ENCODE measurements around the gene SYT3.
A peak's percentile ranks its signal among the peaks of the same experiment; 100 is the strongest.

Gene SYT3

DNA sequence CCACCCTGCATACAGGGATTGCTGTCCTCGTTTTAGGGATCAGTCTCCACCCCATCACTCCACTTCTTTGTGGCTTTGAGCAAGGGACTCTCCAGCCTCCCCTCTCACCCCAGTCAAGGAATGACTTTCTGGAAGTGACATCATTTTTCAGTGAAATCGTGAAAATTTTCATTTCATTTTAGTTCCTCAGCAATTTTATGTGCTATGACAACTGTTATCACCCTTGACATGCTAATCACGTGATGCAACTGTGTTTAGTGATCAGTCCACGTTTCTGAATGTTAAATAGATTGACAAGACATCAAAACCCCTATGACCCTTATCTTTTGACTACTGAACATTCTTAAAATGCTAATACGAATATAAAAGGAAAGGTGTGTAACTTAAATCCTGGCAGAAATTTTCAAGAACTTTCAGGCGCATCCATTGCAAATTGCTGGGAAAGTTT lies 17.6 kb upstream of the SYT3 start:
- peaks cover 5% of the 10 kb centered on the region for H3K4me1 ChIP-seq (ENCODE audit: insufficient read depth, insufficient read length)

GRCh38 chr19:50654882-50655281 lies 15.2 kb upstream of the SYT3 start:
- peaks cover 4% of the 10 kb centered on the region for H3K4me1 ChIP-seq (ENCODE audit: insufficient read depth, insufficient read length)
- no peak for DNase-seq (ENCODE audit: low read depth, low spot score)

More for the DNA sequence above, 17.6 kb upstream of the SYT3 start:
- TF ChIP-seq YY1 (IDR thresholded peaks at IDR 0.05; ENCODE audit: insufficient read depth, insufficient read length) (no peak), SUZ12 (IDR thresholded peaks at IDR 0.05; ENCODE audit: extremely low read depth, insufficient read depth, insufficient read length) (no peak), ZNF274 (IDR thresholded peaks at IDR 0.05; ENCODE audit: low read depth, low read length) (no peak)
- DNase-seq (ENCODE audit: low read depth, low spot score), result no peak
- H3K4me3 ChIP-seq (ENCODE audit: insufficient read length, low read depth), result peak overlapping the region; percentile 65
- peaks cover 6% of the 10 kb centered on the region; the same call in 1 of the 2 replicates for H3K9me3 ChIP-seq (ENCODE audit: insufficient read depth, low read length)
- H3K36me3 ChIP-seq (ENCODE audit: insufficient read depth, insufficient read length, low read length), result no peaks in the 10 kb centered on the region
- no peak overlapping the region for H3K9ac ChIP-seq (ENCODE audit: insufficient read length, low read depth)
- no peaks in the 10 kb centered on the region for H3K27me3 ChIP-seq (ENCODE audit: insufficient read depth, insufficient read length)

GRCh38 chr19:50652722-50653121 lies 13.0 kb upstream of the SYT3 start:
- no peak overlapping the region for H3K9ac ChIP-seq (ENCODE audit: insufficient read length, low read depth)
- no peak for TF ChIP-seq ZNF274 (IDR thresholded peaks at IDR 0.05; ENCODE audit: low read depth, low read length)
- TF ChIP-seq SUZ12 (IDR thresholded peaks at IDR 0.05; ENCODE audit: extremely low read depth, insufficient read depth, insufficient read length), result no peak
- TF ChIP-seq YY1 (IDR thresholded peaks at IDR 0.05; ENCODE audit: insufficient read depth, insufficient read length), result no peak
- peaks cover 6% of the 10 kb centered on the region; the same call in 1 of the 2 replicates for H3K9me3 ChIP-seq (ENCODE audit: insufficient read depth, low read length)
- no peaks in the 10 kb centered on the region for H3K36me3 ChIP-seq (ENCODE audit: insufficient read depth, insufficient read length, low read length)
- H3K4me3 ChIP-seq (ENCODE audit: insufficient read length, low read depth), result no peak overlapping the region
- H3K27me3 ChIP-seq (ENCODE audit: insufficient read depth, insufficient read length), result no peaks in the 10 kb centered on the region
- DNase-seq (ENCODE audit: low read depth, low spot score), result no peak
- H3K4me1 ChIP-seq (ENCODE audit: insufficient read depth, insufficient read length), result peaks cover 11% of the 10 kb centered on the region

More at GRCh38 chr19:50654882-50655281, 15.2 kb upstream of the SYT3 start:
- H3K36me3 ChIP-seq (ENCODE audit: insufficient read depth, insufficient read length, low read length), result no peaks in the 10 kb centered on the region
- TF ChIP-seq ZNF274 (IDR thresholded peaks at IDR 0.05; ENCODE audit: low read depth, low read length), result no peak
- TF ChIP-seq SUZ12 (IDR thresholded peaks at IDR 0.05; ENCODE audit: extremely low read depth, insufficient read depth, insufficient read length), result no peak
- no peak for TF ChIP-seq YY1 (IDR thresholded peaks at IDR 0.05; ENCODE audit: insufficient read depth, insufficient read length)
- H3K9ac ChIP-seq (ENCODE audit: insufficient read length, low read depth), result no peak overlapping the region
- no peak overlapping the region for H3K4me3 ChIP-seq (ENCODE audit: insufficient read length, low read depth)
- peaks cover 6% of the 10 kb centered on the region; the same call in 1 of the 2 replicates for H3K9me3 ChIP-seq (ENCODE audit: insufficient read depth, low read length)
- H3K27me3 ChIP-seq (ENCODE audit: insufficient read depth, insufficient read length), result no peaks in the 10 kb centered on the region

DNA sequence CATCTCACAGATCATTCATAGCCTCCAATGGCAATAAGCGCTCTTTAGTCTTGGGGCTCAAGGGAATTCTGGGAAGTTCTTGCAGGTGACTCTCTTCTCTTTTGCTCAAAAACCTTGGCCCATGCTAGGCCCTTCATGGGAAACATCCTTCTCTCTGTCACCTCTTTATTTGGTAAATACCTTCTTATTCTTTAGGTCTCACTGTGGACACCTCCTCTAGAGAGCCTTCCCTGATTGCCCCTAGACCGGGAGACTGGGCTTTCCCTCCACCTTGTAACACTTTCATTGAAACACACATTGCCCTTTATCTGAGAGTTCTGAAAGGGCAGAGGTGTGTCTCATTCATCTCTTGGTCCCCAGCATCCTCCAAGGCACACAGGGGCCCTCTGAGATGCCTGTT lies 11.5 kb upstream of the SYT3 start:
- peaks cover 13% of the 10 kb centered on the region for H3K4me1 ChIP-seq (ENCODE audit: insufficient read depth, insufficient read length)
- DNase-seq (ENCODE audit: low read depth, low spot score), result no peak
- H3K9me3 ChIP-seq (ENCODE audit: insufficient read depth, low read length), result peaks cover 6% of the 10 kb centered on the region; the same call in 1 of the 2 replicates
- H3K27me3 ChIP-seq (ENCODE audit: insufficient read depth, insufficient read length), result no peaks in the 10 kb centered on the region
- TF ChIP-seq SUZ12 (IDR thresholded peaks at IDR 0.05; ENCODE audit: extremely low read depth, insufficient read depth, insufficient read length) (no peak), YY1 (IDR thresholded peaks at IDR 0.05; ENCODE audit: insufficient read depth, insufficient read length) (no peak), ZNF274 (IDR thresholded peaks at IDR 0.05; ENCODE audit: low read depth, low read length) (no peak)
- H3K36me3 ChIP-seq (ENCODE audit: insufficient read depth, insufficient read length, low read length), result no peaks in the 10 kb centered on the region
- H3K4me3 ChIP-seq (ENCODE audit: insufficient read length, low read depth), result no peak overlapping the region
- H3K9ac ChIP-seq (ENCODE audit: insufficient read length, low read depth), result no peak overlapping the region

GRCh38 chr19:50649433-50650391 lies 10.0 kb upstream of the SYT3 start, which contains the start of gene C19orf81:
TSS of gene C19orf81 (plus strand) at chr19:50649445. CDS start at chr19:50649445, 0 bp downstream.
- H3K9me3 ChIP-seq (ENCODE audit: insufficient read depth, low read length), result peaks cover under 1% of the 10 kb centered on the region; the same call in 1 of the 2 replicates
- peak within 1 kb of the TSS; percentile 16 for H3K4me3 ChIP-seq (ENCODE audit: insufficient read length, low read depth)
- no peak within 1 kb of the TSS for H3K9ac ChIP-seq (ENCODE audit: insufficient read length, low read depth)
- no peaks in the 10 kb centered on the region for H3K27me3 ChIP-seq (ENCODE audit: insufficient read depth, insufficient read length)
- DNase-seq (ENCODE audit: low read depth, low spot score), result peak; percentile 49
- H3K4me1 ChIP-seq (ENCODE audit: insufficient read depth, insufficient read length), result peaks cover 13% of the 10 kb centered on the region
- TF ChIP-seq ZNF274 (IDR thresholded peaks at IDR 0.05; ENCODE audit: low read depth, low read length), result no peak
- TF ChIP-seq YY1 (IDR thresholded peaks at IDR 0.05; ENCODE audit: insufficient read depth, insufficient read length), result peak; percentile 30
- no peak for TF ChIP-seq SUZ12 (IDR thresholded peaks at IDR 0.05; ENCODE audit: extremely low read depth, insufficient read depth, insufficient read length)
- H3K36me3 ChIP-seq (ENCODE audit: insufficient read depth, insufficient read length, low read length), result no peaks in the 10 kb centered on the region

GRCh38 chr19:50648659-50649058 lies 9.0 kb upstream of the SYT3 start:
- H3K4me3 ChIP-seq (ENCODE audit: insufficient read length, low read depth), result no peak overlapping the region
- no peak for DNase-seq (ENCODE audit: low read depth, low spot score)
- no peak for TF ChIP-seq SUZ12 (IDR thresholded peaks at IDR 0.05; ENCODE audit: extremely low read depth, insufficient read depth, insufficient read length)
- no peak for TF ChIP-seq YY1 (IDR thresholded peaks at IDR 0.05; ENCODE audit: insufficient read depth, insufficient read length)
- TF ChIP-seq ZNF274 (IDR thresholded peaks at IDR 0.05; ENCODE audit: low read depth, low read length), result no peak
- no peaks in the 10 kb centered on the region for H3K27me3 ChIP-seq (ENCODE audit: insufficient read depth, insufficient read length)
- peaks cover 12% of the 10 kb centered on the region for H3K4me1 ChIP-seq (ENCODE audit: insufficient read depth, insufficient read length)
- no peaks in the 10 kb centered on the region for H3K9me3 ChIP-seq (ENCODE audit: insufficient read depth, low read length)
- H3K36me3 ChIP-seq (ENCODE audit: insufficient read depth, insufficient read length, low read length), result no peaks in the 10 kb centered on the region
- no peak overlapping the region for H3K9ac ChIP-seq (ENCODE audit: insufficient read length, low read depth)
